CD4-positive, alpha-beta T cell treated with Interleukin-15 for 4 hours (primary cell): Measurements from ENCODE around the gene WDFY2.
A peak's percentile ranks its signal among the peaks of the same experiment; 100 is the strongest.

ENCODE experiments used
- DNase-seq: peaks from one replicate; pipeline ENCODE4 v3.0.0-alpha.2; 2020; ENCODE audit warnings: low spot score

Gene WDFY2

DNA sequence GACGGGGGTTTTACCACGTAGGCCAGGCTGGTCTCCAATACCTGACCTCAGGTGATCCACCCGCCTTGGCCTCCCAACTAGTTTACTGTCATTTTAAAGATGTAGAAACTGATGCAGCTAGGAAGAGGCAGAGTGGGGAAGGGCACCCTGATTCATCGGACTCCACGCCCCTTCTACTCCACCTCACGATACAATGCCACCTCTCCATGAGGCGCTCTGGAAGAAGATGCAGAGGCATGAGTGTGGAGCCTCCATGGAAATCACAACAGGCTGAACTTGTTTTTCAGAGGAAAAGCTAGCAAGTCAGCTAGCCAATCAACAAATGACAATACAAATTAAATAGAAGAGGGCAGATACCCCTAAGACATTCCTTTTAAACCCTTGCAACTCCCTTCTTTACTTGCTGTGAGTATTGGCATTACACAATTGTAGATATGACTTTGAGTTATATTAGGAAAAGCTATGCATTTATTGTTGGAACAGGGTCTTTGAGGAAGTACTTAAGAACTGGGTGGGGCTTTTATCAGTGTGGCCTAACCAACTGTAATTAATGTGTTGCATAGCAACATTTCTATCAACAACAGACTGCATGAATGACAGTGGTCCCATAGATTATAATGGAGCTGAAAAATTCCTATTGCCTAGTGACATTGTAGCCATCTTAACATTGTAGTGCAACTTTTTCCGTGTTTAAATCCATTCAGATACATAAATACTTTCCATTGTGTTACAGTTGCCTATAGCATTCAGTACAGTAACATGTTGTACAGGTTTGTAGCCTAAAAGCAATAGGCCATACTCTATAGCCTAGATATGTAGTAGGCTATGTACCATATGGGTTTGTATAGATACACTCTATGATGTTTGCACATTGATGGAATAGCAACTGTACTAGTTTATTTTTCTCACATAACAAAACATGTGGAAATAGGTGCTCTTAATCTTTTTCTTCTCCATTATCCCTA lies 17.6 kb downstream of the WDFY2 start:
- no peak for DNase-seq

- no peak for DNase-seq
These were observed 19.5 kb downstream of the WDFY2 start for GRCh38 chr13:51603716-51604115.

DNA sequence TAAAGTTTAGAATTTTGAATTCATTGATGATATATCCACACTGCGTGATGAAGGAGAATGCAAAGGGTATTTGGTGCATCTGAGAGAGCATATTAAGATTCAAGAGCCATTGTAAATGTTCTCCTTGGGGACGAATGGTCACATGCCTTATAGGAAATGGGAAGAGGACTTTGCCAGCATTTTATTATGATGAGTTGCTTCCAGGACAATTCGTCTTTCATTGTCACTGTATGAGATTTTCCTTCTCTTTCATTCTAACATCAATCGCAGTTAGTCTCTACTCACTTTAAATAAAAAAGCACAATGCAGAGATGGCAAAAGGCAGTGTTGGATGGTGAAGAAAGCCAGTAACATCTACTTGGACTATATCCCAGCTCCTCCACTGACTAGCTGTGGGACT lies 21.4 kb downstream of the WDFY2 start:
- no peak for DNase-seq

- DNase-seq: no peak
These were observed 22.9 kb downstream of the WDFY2 start for GRCh38 chr13:51607165-51607564.

GRCh38 chr13:51608857-51609406 lies 24.7 kb downstream of the WDFY2 start:
- DNase-seq: no peak

DNA sequence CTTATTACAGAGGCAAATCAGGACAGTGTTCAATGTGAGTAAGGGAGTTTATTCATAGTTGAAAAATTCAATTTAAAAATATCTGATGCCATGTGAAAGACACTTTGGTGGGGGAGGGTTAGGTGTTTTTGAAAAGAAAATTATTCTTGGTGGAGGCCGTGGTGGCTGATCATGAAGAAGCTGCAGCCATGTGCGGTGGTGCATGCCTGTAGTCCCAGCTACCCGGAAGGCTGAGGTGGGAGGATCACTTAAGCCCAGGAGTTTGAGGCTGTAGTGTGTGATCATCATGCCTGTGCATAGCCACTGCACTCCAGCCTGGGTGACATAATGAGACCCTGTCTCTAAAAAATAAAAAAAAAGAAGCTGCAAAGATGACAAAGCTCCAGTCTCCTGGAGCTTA lies 28.6 kb downstream of the WDFY2 start:
- DNase-seq: no peak

GRCh38 chr13:51613535-51613934 lies 29.3 kb downstream of the WDFY2 start:
- DNase-seq: no peak

- peak; percentile 63 for DNase-seq
These were observed 30.1 kb downstream of the WDFY2 start for GRCh38 chr13:51614350-51614786.

GRCh38 chr13:51618626-51619025 lies 34.4 kb downstream of the WDFY2 start:
- no peak for DNase-seq

GRCh38 chr13:51619614-51620013 lies 35.4 kb downstream of the WDFY2 start:
- no peak for DNase-seq

DNA sequence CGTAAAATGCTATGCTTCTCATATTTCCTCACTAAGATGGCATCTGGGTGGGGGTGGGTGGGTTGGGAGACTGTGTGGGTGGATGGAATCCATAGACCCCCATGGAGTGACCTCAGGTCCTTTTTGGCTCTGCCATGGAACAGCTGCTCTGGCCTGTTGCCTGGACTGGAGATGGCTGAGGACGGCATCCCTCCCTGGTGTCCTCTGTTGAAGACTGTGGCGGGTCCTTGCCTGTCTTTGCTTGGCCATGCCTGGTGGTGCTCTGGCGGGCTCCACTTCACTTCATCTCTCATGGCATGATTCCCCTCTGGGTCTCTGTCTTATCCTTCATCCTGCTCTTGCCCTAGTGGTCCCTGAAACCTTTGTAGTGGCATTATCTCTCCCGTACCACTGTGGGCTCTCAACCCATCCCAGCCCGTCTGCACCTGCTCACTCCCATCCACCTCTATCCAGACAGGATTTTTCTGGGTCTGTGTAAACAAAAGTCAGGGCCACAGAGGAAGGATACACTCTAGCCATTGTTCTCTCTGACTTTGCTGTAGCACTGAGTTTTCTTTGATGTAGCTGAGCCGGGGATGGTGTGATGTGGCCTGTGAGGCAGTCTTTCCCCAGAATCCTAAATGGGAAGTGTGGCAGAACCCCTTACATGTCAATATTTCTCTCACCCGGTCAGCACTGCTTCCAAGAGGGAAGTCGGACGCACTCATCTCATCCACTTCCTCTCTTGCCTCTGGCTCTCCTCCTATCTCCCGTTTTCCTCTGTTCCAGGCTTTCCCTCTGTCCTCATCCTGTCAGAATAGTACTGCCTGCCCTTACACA lies 36.1 kb downstream of the WDFY2 start:
- DNase-seq: no peak

DNA sequence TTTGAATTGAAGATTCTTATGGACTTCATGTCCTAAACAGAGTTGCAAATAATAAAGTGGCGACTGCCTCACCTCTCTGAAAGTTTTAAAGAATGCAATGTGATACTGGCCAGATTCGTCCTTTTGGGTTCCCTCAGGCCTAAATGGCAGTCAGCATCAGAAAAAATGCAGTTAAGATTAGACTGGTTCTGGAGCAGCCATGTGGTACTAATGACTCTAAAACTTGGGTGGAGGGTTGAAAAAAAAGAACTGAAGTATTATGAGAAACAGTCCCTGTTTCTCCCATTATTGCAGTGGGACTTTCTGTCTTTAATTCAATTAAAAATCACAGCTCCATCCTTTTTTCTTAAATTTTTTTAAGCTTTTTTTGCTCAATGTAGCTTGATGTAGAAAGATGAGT lies 37.3 kb downstream of the WDFY2 start:
- no peak for DNase-seq

DNA sequence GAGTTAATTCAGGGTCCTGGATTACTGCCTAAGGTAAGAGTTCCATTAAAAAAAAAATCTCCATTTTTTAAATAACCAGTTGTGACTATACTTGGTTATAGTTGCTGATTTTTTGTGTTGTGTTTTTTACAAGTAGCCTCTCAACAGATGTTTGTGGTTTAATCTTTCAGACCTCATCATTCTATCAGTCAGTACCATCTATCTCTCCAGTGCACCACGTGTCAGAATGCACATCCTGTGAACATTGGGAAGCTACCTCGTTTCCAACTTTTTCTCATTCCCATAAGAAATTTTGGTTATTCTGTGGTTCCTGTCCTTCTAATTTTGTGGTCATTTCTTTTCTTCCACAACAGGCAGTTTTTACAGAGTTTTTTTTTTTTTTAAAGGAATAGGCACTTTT lies 39.2 kb downstream of the WDFY2 start:
- DNase-seq: no peak

- no peak for DNase-seq
These were observed 39.9 kb downstream of the WDFY2 start for GRCh38 chr13:51624207-51624606.

DNA sequence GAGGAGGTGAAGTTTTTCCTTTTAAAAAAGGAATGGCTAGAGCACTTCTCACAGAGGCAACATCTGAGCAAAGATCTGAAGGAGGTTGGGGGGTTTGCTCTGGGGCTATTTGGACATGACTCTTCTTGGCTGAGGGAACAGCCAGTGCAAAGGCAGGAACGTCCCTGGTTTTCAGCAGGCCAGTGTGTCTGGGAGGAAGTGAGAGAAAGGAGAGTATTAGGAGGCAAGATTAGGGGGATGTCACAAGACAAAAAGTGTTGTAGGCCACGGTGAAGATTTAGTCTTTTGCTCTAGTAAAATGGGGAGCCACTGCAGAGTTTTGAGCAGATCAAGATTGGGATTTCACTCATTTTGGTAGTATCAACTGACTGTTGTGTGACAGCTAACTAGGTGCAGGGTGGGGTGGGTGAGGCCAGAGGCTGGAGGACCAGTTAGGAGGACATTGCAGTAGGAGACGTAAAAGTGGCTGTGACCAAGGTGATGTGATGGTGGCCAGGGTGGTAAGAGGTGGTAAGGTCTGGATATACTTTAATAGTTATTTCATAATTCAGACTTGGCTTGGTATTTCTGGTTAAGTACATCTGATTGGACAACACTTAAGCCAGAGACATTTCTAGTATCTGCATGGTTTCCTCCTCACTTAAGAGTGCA lies 40.6 kb downstream of the WDFY2 start:
- DNase-seq: no peak

DNA sequence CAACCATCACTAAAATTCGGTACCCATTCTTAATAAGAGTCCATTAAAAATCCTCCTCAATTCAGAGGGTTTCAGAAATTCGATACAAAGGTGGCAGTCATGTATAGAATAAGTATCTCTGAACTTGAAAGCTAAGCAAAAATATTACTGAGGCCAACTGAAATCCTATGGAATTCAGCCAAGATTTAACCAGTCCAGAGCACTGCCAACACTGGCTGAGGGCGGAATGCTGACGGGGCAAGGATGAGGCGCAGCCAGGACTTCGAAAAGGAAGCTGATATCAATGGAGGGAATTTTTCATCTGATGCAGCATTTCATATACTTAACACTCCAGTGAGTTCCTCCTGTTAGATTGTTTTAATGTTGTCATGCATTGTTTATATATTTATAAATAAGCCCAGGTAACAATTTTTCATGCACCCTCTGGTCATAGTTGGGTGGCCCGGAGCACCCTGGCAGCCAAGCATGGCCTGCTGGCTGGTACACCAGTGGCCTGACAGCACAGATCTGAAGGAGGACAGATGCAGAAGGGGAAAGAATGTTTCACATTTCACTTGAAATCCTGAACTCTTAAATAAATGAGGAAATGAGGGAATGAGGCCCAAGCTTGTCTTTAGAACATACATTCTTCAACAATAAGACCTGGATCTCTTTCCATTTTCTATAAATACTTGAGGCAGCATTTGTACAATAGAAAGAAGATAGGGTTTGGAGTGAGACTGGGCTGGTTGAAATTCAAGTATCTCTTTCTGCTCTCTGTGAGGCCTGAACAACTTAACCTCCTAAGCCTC lies 41.5 kb downstream of the WDFY2 start:
- no peak for DNase-seq

- DNase-seq: no peak
These were observed 42.5 kb downstream of the WDFY2 start for GRCh38 chr13:51626749-51627148.

GRCh38 chr13:51628059-51628852 lies 44.0 kb downstream of the WDFY2 start:
- DNase-seq: no peak

DNA sequence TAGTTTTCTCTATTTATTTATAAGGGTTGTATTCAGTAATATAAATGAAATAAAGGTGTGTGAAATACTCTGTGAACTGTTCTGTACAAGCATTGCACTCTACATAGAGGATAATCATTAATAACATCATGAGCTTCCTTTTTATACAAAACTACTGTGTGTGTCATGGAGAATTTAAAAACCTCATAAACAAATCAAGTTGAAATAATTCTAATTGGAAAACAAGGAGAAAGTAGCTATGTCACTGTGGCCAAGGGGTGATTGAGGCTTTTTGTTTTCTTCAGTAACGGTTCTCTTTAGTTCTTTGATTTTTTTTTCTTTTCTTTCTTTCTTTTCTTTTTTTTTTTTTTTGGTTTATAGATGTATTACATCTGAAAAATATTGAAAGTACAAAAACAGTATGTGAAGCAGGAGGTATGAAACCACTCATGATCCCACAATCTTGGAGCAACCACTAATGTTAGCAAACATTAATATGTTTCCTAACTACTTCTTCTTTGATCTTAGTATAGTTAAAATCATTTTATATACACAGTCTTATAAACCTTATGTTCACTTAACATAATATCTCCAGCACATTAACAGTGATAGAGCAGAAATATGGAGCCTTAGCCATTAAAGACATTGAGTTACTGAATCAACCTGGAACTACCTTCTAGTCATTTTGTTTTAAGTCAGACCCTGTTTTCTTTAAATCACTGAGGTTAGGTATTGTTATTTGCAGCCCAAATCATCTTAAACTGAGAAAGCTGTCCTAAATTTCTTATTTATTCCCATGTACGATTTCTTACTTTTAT lies 45.4 kb downstream of the WDFY2 start:
- DNase-seq: no peak

- no peak for DNase-seq
These were observed 46.0 kb downstream of the WDFY2 start for GRCh38 chr13:51630288-51630615.
